ENCODE data around the gene ZNF627.
"Not testable (repeated sequence)": the region's sequence is repeated elsewhere in the genome, so short reads cannot be mapped to it uniquely, and the experiment has no call there.

Gene ZNF627

GRCh38 chr19:11633223-11633622 is 35.9 kb downstream of the ZNF627 start:
- no peak for DNase-seq

- not testable (repeated sequence) for DNase-seq
These were observed 36.9 kb downstream of the ZNF627 start for GRCh38 chr19:11634018-11634662.

GRCh38 chr19:11639245-11639601 is 41.9 kb downstream of the ZNF627 start:
- DNase-seq, result no peak

GRCh38 chr19:11639602-11640471 is 42.6 kb downstream of the ZNF627 start:
- peak; percentile 80 for DNase-seq

DNA sequence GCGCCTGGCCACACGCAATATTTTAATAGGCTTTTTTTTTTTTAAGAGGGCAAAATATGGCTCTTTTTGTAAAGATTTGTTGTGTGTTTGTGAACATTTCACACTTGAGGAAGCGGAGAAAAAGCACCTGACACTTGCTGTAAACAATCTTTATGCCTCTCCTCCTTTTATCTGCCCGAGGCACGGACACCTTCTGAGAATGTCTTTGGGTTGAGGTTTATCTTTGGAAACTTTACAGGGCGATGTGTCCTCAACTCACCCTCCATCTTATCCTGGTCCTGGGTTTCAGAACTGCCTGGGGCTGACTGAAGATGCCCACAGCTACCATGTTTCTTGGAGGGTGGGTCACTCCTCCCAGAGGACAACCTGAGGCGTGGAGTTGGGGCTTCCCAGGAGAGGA is 44.0 kb downstream of the ZNF627 start:
- DNase-seq, result no peak

GRCh38 chr19:11642902-11643301 is 45.6 kb downstream of the ZNF627 start:
- no peak for DNase-seq

GRCh38 chr19:11649941-11650340 is 52.7 kb downstream of the ZNF627 start:
- no peak for DNase-seq

DNA sequence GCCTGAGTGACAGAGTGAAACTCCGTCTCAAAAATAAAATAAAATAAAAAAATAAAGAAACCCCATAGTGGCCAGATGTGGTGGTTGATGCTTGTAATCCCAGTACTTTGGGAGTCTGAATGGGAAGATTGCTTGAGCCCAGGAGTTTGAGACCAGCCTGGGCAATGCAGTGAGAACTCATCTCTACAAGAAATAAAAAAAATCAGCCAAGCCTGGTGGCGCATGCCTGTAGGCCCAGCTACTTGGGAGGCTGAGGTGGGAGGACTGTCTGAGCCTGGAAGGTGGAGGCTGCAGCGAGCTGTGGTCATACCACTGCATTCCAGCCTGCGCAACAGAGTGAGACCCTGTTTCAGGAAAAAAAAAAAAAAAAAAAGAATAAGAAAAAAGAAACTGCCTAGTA is 53.8 kb downstream of the ZNF627 start:
- no peak for DNase-seq

GRCh38 chr19:11652056-11652455 is 54.8 kb downstream of the ZNF627 start:
- no peak for DNase-seq

DNA sequence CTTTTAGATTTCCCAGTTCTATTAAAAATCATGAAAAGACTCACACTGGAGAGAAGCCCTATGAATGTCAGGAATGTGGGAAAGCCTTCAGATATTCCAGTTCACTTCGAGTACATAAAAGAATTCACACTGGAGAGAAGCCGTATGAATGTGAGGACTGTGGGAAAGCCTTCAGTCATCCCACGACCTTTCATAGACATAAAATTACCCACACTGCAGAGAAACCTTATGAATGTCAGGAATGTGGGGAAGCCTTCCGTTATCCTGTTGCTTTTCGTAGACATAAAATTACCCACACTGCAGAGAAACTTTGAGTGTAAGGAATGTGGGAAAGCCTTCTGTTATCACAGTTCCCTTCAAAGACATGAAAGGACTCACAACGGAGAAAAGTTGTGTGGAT is 55.2 kb downstream of the ZNF627 start:
- no peak for DNase-seq

- no peak for DNase-seq
These were observed 59.3 kb downstream of the ZNF627 start for GRCh38 chr19:11656535-11656934.

- DNase-seq, result no peak
These were observed 60.0 kb downstream of the ZNF627 start for GRCh38 chr19:11657307-11657706.

- DNase-seq, result no peak
These were observed 61.7 kb downstream of the ZNF627 start for GRCh38 chr19:11658970-11659369.

DNA sequence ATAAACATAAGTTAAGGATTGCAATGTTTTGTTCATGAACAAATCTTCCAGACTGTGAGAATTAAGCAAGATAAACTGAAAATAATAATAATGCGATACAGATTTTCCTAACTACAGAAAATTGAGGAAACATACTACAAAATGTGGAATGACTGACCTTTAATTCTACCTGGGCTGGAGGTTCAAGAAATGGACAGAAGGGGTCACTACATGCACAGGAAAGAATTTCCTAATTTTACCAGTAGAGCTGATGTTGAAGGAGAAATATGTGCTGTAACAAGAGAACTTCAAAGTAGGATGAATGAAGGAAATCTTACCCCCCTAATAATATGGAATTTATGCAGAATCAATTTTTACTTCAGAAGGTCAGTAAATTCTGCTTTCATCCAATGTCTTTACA is 62.3 kb downstream of the ZNF627 start:
- DNase-seq, result no peak

GRCh38 chr19:11662278-11662677 is 65.0 kb downstream of the ZNF627 start:
- no peak for DNase-seq

DNA sequence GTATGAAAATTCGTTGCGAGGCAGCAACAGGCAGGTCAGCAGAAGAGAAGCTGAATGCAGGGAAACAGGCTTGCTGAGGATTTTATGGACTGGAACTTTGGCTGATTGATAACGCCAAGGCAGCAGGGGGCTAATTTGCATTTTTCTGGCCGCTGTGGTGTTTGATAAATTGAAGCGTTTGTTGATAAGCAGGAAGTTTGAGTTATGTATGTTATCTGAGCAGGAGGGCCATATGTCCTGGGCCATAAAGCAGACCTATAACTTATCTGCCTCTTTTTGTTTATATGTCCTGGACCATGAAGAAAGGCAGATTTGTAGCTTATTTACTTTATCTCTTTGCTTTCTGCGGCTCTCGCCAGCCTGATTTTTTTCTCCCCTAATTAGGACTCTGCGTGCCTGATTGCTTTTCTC is 65.9 kb downstream of the ZNF627 start:
- no peak for DNase-seq
